OCI-LY1 (cell line): ENCODE measurements around the gene KLHL4.

ENCODE experiments used
- CTCF ChIP-seq: fragments of 200-600 bp; sonication (generic), shearing (Covaris generic); IDR thresholded peaks from 2 replicates; pipeline ENCODE4 v1.5.1; 2017; ENCODE audit warnings: mild to moderate bottlenecking, antibody characterized with exemption, low read length, moderate library complexity, mixed read lengths
- EZH2 ChIP-seq: fragments of 200-600 bp; sonication (generic), shearing (Covaris generic); IDR thresholded peaks from 2 replicates; pipeline ENCODE4 v1.8.0; 2017; ENCODE audit warnings: borderline replicate concordance, mixed run types, mild to moderate bottlenecking, antibody characterized with exemption, low read length, moderate library complexity, mixed read lengths

DNA sequence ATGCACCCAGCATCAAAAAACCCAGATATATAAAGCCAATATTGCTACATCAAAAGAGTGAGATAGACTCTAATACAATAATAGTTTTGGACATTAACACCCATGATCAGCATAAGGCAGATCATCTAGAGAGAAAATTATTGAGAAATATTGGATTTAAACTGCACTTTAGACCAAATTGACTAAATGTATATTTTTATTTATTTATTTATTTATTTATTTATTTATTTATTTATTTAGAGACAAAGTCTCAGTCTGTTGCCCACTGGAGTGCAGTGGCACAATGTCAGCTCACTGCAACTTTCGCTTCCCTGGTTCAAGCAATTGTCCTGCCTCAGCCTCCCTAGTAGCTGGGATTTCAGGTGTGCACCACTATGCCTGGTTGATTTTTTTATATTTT lies 193.0 kb downstream of the KLHL4 start:
- TF ChIP-seq CTCF (no peak), EZH2 (no peak)
